Breast epithelium (tissue), 3 donors: ENCODE results near the gene GMDS.

Experiments used
- CTCF ChIP-seq, 3 donors: fragments of 450-650 bp; IDR thresholded peaks; one replicate each; pipeline ENCODE4 v1.5.1; 2016 to 2017; ENCODE audit warnings: antibody characterized with exemption in 3 of 3, mild to moderate bottlenecking in 3 of 3, moderate library complexity in 3 of 3
- POLR2A ChIP-seq: fragments of 450-650 bp; IDR thresholded peaks from one replicate; pipeline ENCODE4 v1.6.1; 2016; ENCODE audit warnings: antibody characterized with exemption, mild to moderate bottlenecking, moderate library complexity
- POLR2AphosphoS5 ChIP-seq, 3 donors: sonication (generic); formaldehyde crosslinking; IDR thresholded peaks; one replicate each; pipeline ENCODE4 v1.6.1; 2017; ENCODE audit warnings: antibody characterized with exemption in 3 of 3

- TF ChIP-seq CTCF (IDR thresholded peaks at IDR 0.05) (no peak), POLR2AphosphoS5 (IDR thresholded peaks at IDR 0.05) (no peak), POLR2A (no peak)
These were observed 95.9 kb downstream of the GMDS start for GRCh38 chr6:2149361-2150006.
